A549 (cell line): ENCODE measurements around the gene LHB.
"Not testable (repeated sequence)": the region's sequence is repeated elsewhere in the genome, so short reads cannot be mapped to it uniquely, and the experiment has no call there.

Experiments used
- BHLHE40 ChIP-seq: IDR thresholded peaks from 2 replicates; pipeline ENCODE4 v1.6.1; 2012; ENCODE audit warnings: low read depth, low read length, inconsistent platforms
- CBX8 ChIP-seq: fragments of 200-600 bp; sonication (generic); IDR thresholded peaks from 2 replicates; pipeline ENCODE4 v1.6.1; 2016
- CHD2 ChIP-seq: fragments of 150-350 bp; IDR thresholded peaks from 2 replicates; pipeline ENCODE4 v1.6.1; 2014; ENCODE audit warnings: low read length; ENCODE audit not compliant: partially characterized antibody
- ESRRA ChIP-seq: fragments of 150-350 bp; IDR thresholded peaks from 2 replicates; pipeline ENCODE4 v1.6.1; 2014; ENCODE audit warnings: mild to moderate bottlenecking, low read length, borderline replicate concordance
- POLR2A ChIP-seq: IDR thresholded peaks from 2 replicates; pipeline ENCODE4 v1.6.1; 2012; ENCODE audit warnings: mild to moderate bottlenecking, low read length
- RAD21 ChIP-seq, 2 experiments: fragments of >200 bp in 1 of 2; sonication (Bioruptor Twin) in 1 of 2; formaldehyde crosslinking in 1 of 2; IDR thresholded peaks in 1 of 2; conservative IDR thresholded peaks in 1 of 2; 2 replicates in 1 of 2; 3 replicates in 1 of 2; pipeline ENCODE4 v1.6.1; 2012 to 2018; ENCODE audit warnings: inconsistent platforms in 1 of 2
- RCOR1 ChIP-seq: fragments of 150-350 bp; IDR thresholded peaks from 2 replicates; pipeline ENCODE4 v1.6.1; 2014; ENCODE audit warnings: antibody characterized with exemption, low read length, low read depth
- RFX5 ChIP-seq: fragments of 450-650 bp; IDR thresholded peaks from 2 replicates; pipeline ENCODE4 v1.7.1; 2014; ENCODE audit warnings: antibody characterized with exemption, mild to moderate bottlenecking, moderate library complexity
- TF ChIP-seq, protein P1 (sequence below): fragments of >200 bp; sonication (Bioruptor Twin); formaldehyde crosslinking; IDR thresholded peaks from 3 replicates; pipeline ENCODE4 v1.5.1; 2016
- TF ChIP-seq, protein P2 (sequence below): fragments of 200-600 bp; sonication (generic); IDR thresholded peaks from 2 replicates; pipeline ENCODE4 v1.6.1; 2016; ENCODE audit warnings: antibody characterized with exemption, mild to moderate bottlenecking, moderate library complexity
- TF ChIP-seq, protein P3 (sequence below): fragments of 450-650 bp; IDR thresholded peaks from 2 replicates; pipeline ENCODE4 v1.6.1; 2014; ENCODE audit warnings: antibody characterized with exemption
- TF ChIP-seq, protein P4 (sequence below): fragments of >200 bp; sonication (Bioruptor Twin); formaldehyde crosslinking; IDR thresholded peaks from 3 replicates; pipeline ENCODE4 v1.6.1; 2016
- TF ChIP-seq, protein P5 (sequence below): IDR thresholded peaks from 2 replicates; pipeline ENCODE4 v1.6.1; 2012

DNA sequence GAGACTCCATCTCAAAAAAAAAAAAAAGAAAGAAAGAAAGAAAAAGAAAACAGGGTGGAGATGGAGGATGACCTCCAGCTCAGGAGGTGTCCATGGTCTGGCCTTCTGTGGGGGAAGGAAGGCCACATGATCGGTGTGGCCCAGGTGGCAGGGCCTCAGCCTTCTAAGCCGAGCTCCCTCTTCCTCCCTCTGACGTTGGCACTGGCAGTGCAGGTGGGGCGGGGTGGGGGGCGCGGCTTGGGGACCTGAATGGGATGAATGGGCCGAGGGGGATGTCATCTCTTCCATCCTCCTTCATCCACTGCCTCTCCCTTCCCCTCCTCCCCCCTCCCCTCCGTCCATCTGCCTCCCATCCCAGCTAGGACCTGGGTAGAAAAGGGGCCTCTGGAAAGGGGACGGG, 22.8 kb upstream of the LHB start:
- TF ChIP-seq ESRRA; RFX5; CHD2; RCOR1; RAD21 (conservative IDR thresholded peaks at IDR 0.05 in 1 of 2, IDR thresholded peaks at IDR 0.05 in 1 of 2); POLR2A; CBX8; BHLHE40: not testable (repeated sequence)
- TF ChIP-seq, protein P1, sequence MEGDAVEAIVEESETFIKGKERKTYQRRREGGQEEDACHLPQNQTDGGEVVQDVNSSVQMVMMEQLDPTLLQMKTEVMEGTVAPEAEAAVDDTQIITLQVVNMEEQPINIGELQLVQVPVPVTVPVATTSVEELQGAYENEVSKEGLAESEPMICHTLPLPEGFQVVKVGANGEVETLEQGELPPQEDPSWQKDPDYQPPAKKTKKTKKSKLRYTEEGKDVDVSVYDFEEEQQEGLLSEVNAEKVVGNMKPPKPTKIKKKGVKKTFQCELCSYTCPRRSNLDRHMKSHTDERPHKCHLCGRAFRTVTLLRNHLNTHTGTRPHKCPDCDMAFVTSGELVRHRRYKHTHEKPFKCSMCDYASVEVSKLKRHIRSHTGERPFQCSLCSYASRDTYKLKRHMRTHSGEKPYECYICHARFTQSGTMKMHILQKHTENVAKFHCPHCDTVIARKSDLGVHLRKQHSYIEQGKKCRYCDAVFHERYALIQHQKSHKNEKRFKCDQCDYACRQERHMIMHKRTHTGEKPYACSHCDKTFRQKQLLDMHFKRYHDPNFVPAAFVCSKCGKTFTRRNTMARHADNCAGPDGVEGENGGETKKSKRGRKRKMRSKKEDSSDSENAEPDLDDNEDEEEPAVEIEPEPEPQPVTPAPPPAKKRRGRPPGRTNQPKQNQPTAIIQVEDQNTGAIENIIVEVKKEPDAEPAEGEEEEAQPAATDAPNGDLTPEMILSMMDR, result not testable (repeated sequence)
- TF ChIP-seq, protein P2, sequence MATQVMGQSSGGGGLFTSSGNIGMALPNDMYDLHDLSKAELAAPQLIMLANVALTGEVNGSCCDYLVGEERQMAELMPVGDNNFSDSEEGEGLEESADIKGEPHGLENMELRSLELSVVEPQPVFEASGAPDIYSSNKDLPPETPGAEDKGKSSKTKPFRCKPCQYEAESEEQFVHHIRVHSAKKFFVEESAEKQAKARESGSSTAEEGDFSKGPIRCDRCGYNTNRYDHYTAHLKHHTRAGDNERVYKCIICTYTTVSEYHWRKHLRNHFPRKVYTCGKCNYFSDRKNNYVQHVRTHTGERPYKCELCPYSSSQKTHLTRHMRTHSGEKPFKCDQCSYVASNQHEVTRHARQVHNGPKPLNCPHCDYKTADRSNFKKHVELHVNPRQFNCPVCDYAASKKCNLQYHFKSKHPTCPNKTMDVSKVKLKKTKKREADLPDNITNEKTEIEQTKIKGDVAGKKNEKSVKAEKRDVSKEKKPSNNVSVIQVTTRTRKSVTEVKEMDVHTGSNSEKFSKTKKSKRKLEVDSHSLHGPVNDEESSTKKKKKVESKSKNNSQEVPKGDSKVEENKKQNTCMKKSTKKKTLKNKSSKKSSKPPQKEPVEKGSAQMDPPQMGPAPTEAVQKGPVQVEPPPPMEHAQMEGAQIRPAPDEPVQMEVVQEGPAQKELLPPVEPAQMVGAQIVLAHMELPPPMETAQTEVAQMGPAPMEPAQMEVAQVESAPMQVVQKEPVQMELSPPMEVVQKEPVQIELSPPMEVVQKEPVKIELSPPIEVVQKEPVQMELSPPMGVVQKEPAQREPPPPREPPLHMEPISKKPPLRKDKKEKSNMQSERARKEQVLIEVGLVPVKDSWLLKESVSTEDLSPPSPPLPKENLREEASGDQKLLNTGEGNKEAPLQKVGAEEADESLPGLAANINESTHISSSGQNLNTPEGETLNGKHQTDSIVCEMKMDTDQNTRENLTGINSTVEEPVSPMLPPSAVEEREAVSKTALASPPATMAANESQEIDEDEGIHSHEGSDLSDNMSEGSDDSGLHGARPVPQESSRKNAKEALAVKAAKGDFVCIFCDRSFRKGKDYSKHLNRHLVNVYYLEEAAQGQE, result not testable (repeated sequence)
- TF ChIP-seq, protein P3, sequence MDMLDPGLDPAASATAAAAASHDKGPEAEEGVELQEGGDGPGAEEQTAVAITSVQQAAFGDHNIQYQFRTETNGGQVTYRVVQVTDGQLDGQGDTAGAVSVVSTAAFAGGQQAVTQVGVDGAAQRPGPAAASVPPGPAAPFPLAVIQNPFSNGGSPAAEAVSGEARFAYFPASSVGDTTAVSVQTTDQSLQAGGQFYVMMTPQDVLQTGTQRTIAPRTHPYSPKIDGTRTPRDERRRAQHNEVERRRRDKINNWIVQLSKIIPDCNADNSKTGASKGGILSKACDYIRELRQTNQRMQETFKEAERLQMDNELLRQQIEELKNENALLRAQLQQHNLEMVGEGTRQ, result not testable (repeated sequence)
- TF ChIP-seq, protein P4, sequence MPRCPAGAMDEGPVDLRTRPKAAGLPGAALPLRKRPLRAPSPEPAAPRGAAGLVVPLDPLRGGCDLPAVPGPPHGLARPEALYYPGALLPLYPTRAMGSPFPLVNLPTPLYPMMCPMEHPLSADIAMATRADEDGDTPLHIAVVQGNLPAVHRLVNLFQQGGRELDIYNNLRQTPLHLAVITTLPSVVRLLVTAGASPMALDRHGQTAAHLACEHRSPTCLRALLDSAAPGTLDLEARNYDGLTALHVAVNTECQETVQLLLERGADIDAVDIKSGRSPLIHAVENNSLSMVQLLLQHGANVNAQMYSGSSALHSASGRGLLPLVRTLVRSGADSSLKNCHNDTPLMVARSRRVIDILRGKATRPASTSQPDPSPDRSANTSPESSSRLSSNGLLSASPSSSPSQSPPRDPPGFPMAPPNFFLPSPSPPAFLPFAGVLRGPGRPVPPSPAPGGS, result not testable (repeated sequence)
- TF ChIP-seq, protein P5, sequence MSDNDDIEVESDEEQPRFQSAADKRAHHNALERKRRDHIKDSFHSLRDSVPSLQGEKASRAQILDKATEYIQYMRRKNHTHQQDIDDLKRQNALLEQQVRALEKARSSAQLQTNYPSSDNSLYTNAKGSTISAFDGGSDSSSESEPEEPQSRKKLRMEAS, result not testable (repeated sequence)
